Ishikawa (cell line): ENCODE data around the gene ZSWIM5.

ENCODE experiments used
- CEBPB ChIP-seq: IDR thresholded peaks from 2 replicates; pipeline ENCODE4 v1.6.1; 2012
- CREB1 ChIP-seq: IDR thresholded peaks from 2 replicates; pipeline ENCODE4 v1.6.1; 2012; ENCODE audit warnings: low read depth
- EGR1 ChIP-seq: IDR thresholded peaks from 2 replicates; pipeline ENCODE4 v1.6.1; 2012
- EP300 ChIP-seq: IDR thresholded peaks from 2 replicates; pipeline ENCODE4 v1.6.1; 2012; ENCODE audit warnings: borderline replicate concordance
- FOXM1 ChIP-seq: IDR thresholded peaks from 2 replicates; pipeline ENCODE4 v1.6.1; 2012; ENCODE audit warnings: low read depth, borderline replicate concordance
- MAX ChIP-seq: IDR thresholded peaks from 2 replicates; pipeline ENCODE4 v1.6.1; 2012
- NFIC ChIP-seq: IDR thresholded peaks from 2 replicates; pipeline ENCODE4 v1.6.1; 2012
- RAD21 ChIP-seq: IDR thresholded peaks from 2 replicates; pipeline ENCODE4 v1.6.1; 2012; ENCODE audit warnings: low read depth
- REST ChIP-seq: IDR thresholded peaks from 2 replicates; pipeline ENCODE4 v1.6.1; 2012; ENCODE audit warnings: low read depth, mild to moderate bottlenecking
- TAF1 ChIP-seq: IDR thresholded peaks from 2 replicates; pipeline ENCODE4 v1.6.1; 2012; ENCODE audit warnings: low read depth, mild to moderate bottlenecking
- TCF12 ChIP-seq: IDR thresholded peaks from 2 replicates; pipeline ENCODE4 v1.6.1; 2012; ENCODE audit warnings: low read depth
- TEAD4 ChIP-seq: IDR thresholded peaks from 2 replicates; pipeline ENCODE4 v1.6.1; 2012
- USF1 ChIP-seq: IDR thresholded peaks from 2 replicates; pipeline ENCODE4 v1.6.1; 2012
- YY1 ChIP-seq: IDR thresholded peaks from 2 replicates; pipeline ENCODE4 v1.6.1; 2012; ENCODE audit warnings: low read depth
- ZBTB7A ChIP-seq: IDR thresholded peaks from 2 replicates; pipeline ENCODE4 v1.6.1; 2012; ENCODE audit warnings: low read depth

The ZSWIM5 gene

GRCh38 chr1:45009956-45010854 lies 196.2 kb downstream of the ZSWIM5 start:
- TF ChIP-seq TAF1 (no peak), CEBPB (no peak), MAX (no peak), EP300 (no peak)

GRCh38 chr1:45009296-45009865 lies 197.0 kb downstream of the ZSWIM5 start:
- no peak for TF ChIP-seq FOXM1
- no peak for TF ChIP-seq YY1
- no peak for TF ChIP-seq EP300
- TF ChIP-seq TAF1: no peak
- TF ChIP-seq REST: no peak
- TF ChIP-seq EGR1: no peak
- no peak for TF ChIP-seq USF1
- no peak for TF ChIP-seq RAD21
- no peak for TF ChIP-seq NFIC
- TF ChIP-seq TCF12: no peak
- no peak for TF ChIP-seq CREB1
- TF ChIP-seq TEAD4: no peak
- no peak for TF ChIP-seq CEBPB
- no peak for TF ChIP-seq MAX
- TF ChIP-seq ZBTB7A: no peak

GRCh38 chr1:45008516-45008915 lies 197.9 kb downstream of the ZSWIM5 start:
- TF ChIP-seq USF1 (no peak), EP300 (no peak), TAF1 (no peak), CREB1 (no peak), MAX (no peak), NFIC (no peak), EGR1 (no peak), TEAD4 (no peak), TCF12 (no peak), REST (no peak), YY1 (no peak), RAD21 (no peak), ZBTB7A (no peak), FOXM1 (no peak), CEBPB (no peak)

- TF ChIP-seq FOXM1: no peak
- TF ChIP-seq CEBPB: no peak
- no peak for TF ChIP-seq MAX
- no peak for TF ChIP-seq RAD21
- TF ChIP-seq ZBTB7A: no peak
- TF ChIP-seq EGR1: no peak
- no peak for TF ChIP-seq REST
- TF ChIP-seq TAF1: no peak
- no peak for TF ChIP-seq TEAD4
- no peak for TF ChIP-seq TCF12
Observed at GRCh38 chr1:45008076-45008475, 198.3 kb downstream of the ZSWIM5 start.
